ENCODE results near the gene CRYBA2.

CRYBA2 gene

GRCh38 chr2:219023045-219023605 lies 29.9 kb upstream of the CRYBA2 start:
- DNase-seq (ENCODE audit: low spot score), result no peak

GRCh38 chr2:219022616-219023015 lies 29.4 kb upstream of the CRYBA2 start:
- no peak for DNase-seq (ENCODE audit: low spot score)

GRCh38 chr2:219022041-219022440 lies 28.8 kb upstream of the CRYBA2 start:
- DNase-seq (ENCODE audit: low spot score), result no peak

GRCh38 chr2:219021591-219021990 lies 28.4 kb upstream of the CRYBA2 start:
- DNase-seq (ENCODE audit: low spot score), result no peak

GRCh38 chr2:219020604-219021365 lies 27.6 kb upstream of the CRYBA2 start:
- no peak for DNase-seq (ENCODE audit: low spot score)

GRCh38 chr2:219019436-219019835 lies 26.2 kb upstream of the CRYBA2 start:
- no peak for DNase-seq (ENCODE audit: low spot score)

GRCh38 chr2:219018726-219019125 lies 25.5 kb upstream of the CRYBA2 start:
- no peak for DNase-seq (ENCODE audit: low spot score)

GRCh38 chr2:219018286-219018685 lies 25.1 kb upstream of the CRYBA2 start:
- no peak for DNase-seq (ENCODE audit: low spot score)

- no peak for DNase-seq (ENCODE audit: low spot score)
These were observed 24.1 kb upstream of the CRYBA2 start for GRCh38 chr2:219017201-219017931.

GRCh38 chr2:219016721-219017120 lies 23.5 kb upstream of the CRYBA2 start:
- DNase-seq (ENCODE audit: low spot score), result no peak

- no peak for DNase-seq (ENCODE audit: low spot score)
These were observed 17.7 kb upstream of the CRYBA2 start for GRCh38 chr2:219010873-219011272.

GRCh38 chr2:219010162-219010756 lies 17.0 kb upstream of the CRYBA2 start:
- peak; percentile 58 for DNase-seq (ENCODE audit: low spot score)

GRCh38 chr2:219009294-219009693 lies 16.1 kb upstream of the CRYBA2 start:
- no peak for DNase-seq (ENCODE audit: low spot score)

GRCh38 chr2:219003979-219004378 lies 10.8 kb upstream of the CRYBA2 start:
- DNase-seq (ENCODE audit: low spot score), result no peak

GRCh38 chr2:219003267-219003634 lies 10.0 kb upstream of the CRYBA2 start:
- no peak for DNase-seq (ENCODE audit: low spot score)

GRCh38 chr2:219002395-219003266 lies 9.4 kb upstream of the CRYBA2 start:
- peak; percentile 66 for DNase-seq (ENCODE audit: low spot score)

GRCh38 chr2:219001577-219002394 lies 8.6 kb upstream of the CRYBA2 start:
- DNase-seq (ENCODE audit: low spot score), result peak; percentile 87

GRCh38 chr2:219001100-219001576 lies 7.9 kb upstream of the CRYBA2 start:
- no peak for DNase-seq (ENCODE audit: low spot score)

GRCh38 chr2:219000569-219000960 lies 7.3 kb upstream of the CRYBA2 start:
- no peak for DNase-seq (ENCODE audit: low spot score)

- DNase-seq (ENCODE audit: low spot score), result no peak
These were observed 6.8 kb upstream of the CRYBA2 start for GRCh38 chr2:218999881-219000568.

Measured in SW480 (cell line).